SK-MEL-5 (cell line): ENCODE measurements around the gene BAIAP2. TPM values are rescaled to one million over a fixed set of nuclear protein-coding genes. Genes with fewer than 3 reads are reported as not detected.

Source experiments
- DNase-seq: peaks from one replicate; pipeline ENCODE4 v3.0.0-alpha.2; 2016; ENCODE audit warnings: low read depth, low spot score
- in situ Hi-C: cut with HindIII; loops from 2 replicates; pipeline ENCODE4 v1.10.0; 2016; ENCODE audit warnings: low sequenced_read_pairs, high pct_unique_total_duplicates, low pct_unique_long_range_greater_than_20kb
- small RNA-seq, 2 experiments: library from RNA; depleted of rRNA; stranded (forward); fragments of <200 nt; gene quantifications; one replicate each; pipeline ENCODE3, GENCODE V24; 2014
- total RNA-seq: library from RNA; depleted of rRNA; stranded (reverse); fragments of >200 nt; shearing (Covaris generic); gene quantifications from 2 replicates; pipeline ENCODE4 v1.2.3, GENCODE V29; 2014; rRNA removed

BAIAP2 gene
- total RNA-seq, 1 experiment from 2014 or later = 26.7 TPM

- in situ Hi-C loops = no loop called here
- DNase-seq = no peak
These were observed 124.8 kb downstream of the BAIAP2 start for GRCh38 chr17:81159611-81160265.

- no peak for DNase-seq
- in situ Hi-C loops = no loop called here
These were observed 125.4 kb downstream of the BAIAP2 start for GRCh38 chr17:81160306-81160705.

GRCh38 chr17:81160747-81161453 lies 125.9 kb downstream of the BAIAP2 start:
- in situ Hi-C loops = no loop called here
- no peak for DNase-seq

GRCh38 chr17:81161536-81161935 lies 126.6 kb downstream of the BAIAP2 start:
- no peak for DNase-seq
- in situ Hi-C loops = no loop called here

- DNase-seq = no peak
These were observed 127.0 kb downstream of the BAIAP2 start for GRCh38 chr17:81161972-81162371.

GRCh38 chr17:81162491-81162890 lies 127.5 kb downstream of the BAIAP2 start:
- in situ Hi-C loops = no loop called here
- no peak for DNase-seq

More at GRCh38 chr17:81161972-81162371, 127.0 kb downstream of the BAIAP2 start:
- in situ Hi-C loops = no loop called here

GRCh38 chr17:81163051-81163695 lies 128.2 kb downstream of the BAIAP2 start:
- in situ Hi-C loops = no loop called here
- no peak for DNase-seq

GRCh38 chr17:81163703-81164370 lies 128.9 kb downstream of the BAIAP2 start:
- in situ Hi-C loops = no loop called here
- DNase-seq = no peak

- no peak for DNase-seq
- in situ Hi-C loops = no loop called here
These were observed 129.7 kb downstream of the BAIAP2 start for GRCh38 chr17:81164371-81165245.

- DNase-seq = no peak
- in situ Hi-C loops = no loop called here
These were observed 130.5 kb downstream of the BAIAP2 start, which contains the start of gene PVALEF for GRCh38 chr17:81165246-81166032. PVALEF (plus strand) TSS chr17:81165507; CDS start chr17:81181227, 15,720 bp downstream.

GRCh38 chr17:81166033-81166492 lies 131.1 kb downstream of the BAIAP2 start, which contains the start of gene AATK:
AATK (minus strand) TSS chr17:81166221; CDS start chr17:81165992, 229 bp downstream.
- DNase-seq = no peak
- in situ Hi-C loops = no loop called here

Small RNAs within 50 kb of the gene (small RNA-seq; reads per million reads assigned to genes)
- 0 reads per million in 2 experiments for gene MIR1250
- 0.04 to 9.6 reads per million in 2 experiments for gene MIR3065
- 0 reads per million in 2 experiments for gene MIR657

Other genes starting within 250 kb of the BAIAP2 start
- 17.6 and 23.5 TPM in 2 replicates for gene CHMP6, start 43.3 kb upstream of the BAIAP2 start, total RNA-seq
- not detected in 2 replicates for gene PVALEF, start 130.4 kb downstream of the BAIAP2 start, total RNA-seq
- gene AATK, start 131.1 kb downstream of the BAIAP2 start, total RNA-seq = 6.9 and 9.3 TPM in 2 replicates
- 26.4 and 27.0 TPM in 2 replicates for gene CEP131, start 187.8 kb downstream of the BAIAP2 start, total RNA-seq
- gene TEPSIN, start 203.9 kb downstream of the BAIAP2 start, total RNA-seq = 29.8 and 31.7 TPM in 2 replicates
- gene NDUFAF8, start 204.2 kb downstream of the BAIAP2 start, total RNA-seq = 171 and 174 TPM in 2 replicates